ENCODE measurements around the gene GANC. TPM values are rescaled to one million over a fixed set of nuclear protein-coding genes. Genes with fewer than 3 reads are reported as not detected.

Gene GANC
- total and polyA plus RNA-seq, 2 experiments from 2014 or later = 7.4 to 12.6 TPM

DNA sequence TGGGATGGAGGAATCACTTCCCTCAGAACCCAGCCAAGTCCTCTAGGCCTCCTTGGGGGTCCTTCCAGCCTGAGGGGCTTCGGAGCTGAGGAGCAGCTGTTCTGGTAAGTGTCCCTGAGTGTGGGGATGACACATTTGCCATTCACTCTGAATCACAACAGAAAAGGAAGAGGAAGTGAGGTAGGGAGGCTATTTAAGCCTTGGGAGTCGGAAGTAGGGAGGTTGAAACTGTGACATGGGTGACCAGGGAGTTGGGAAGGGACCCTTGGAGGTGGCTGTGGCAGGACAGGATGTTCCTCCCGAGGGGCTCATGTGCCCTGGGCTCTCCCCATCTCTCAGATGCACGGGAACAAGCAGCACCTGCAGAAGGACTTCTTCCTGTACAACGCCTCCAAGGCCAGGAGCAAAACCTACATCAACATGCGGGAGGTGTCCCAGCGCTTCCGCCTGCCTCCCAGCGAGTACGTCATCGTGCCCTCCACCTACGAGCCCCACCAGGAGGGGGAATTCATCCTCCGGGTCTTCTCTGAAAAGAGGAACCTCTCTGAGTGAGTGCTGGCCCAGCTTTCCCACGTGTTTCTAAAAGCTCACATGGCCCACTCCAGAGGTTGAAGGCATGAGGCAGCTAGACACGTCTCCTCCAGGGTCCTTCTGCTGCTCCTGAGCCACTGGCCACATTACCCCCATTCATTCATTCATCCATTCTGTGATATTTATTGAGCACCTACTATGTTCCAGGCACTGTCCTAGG is 129.6 kb downstream of the GANC start:
- no peaks in the 10 kb centered on the region; the same call in 1 of the 3 replicates for H3K9me3 Mint-ChIP-seq
- H3K9me2 ChIP-seq (ENCODE audit: insufficient read depth) = no peaks in the 10 kb centered on the region
- DNase-seq (ENCODE audit: low spot score) (no peak), ATAC-seq (no peak)
- H3K4me2 ChIP-seq = no peak overlapping the region
- TF ChIP-seq, protein P1, sequence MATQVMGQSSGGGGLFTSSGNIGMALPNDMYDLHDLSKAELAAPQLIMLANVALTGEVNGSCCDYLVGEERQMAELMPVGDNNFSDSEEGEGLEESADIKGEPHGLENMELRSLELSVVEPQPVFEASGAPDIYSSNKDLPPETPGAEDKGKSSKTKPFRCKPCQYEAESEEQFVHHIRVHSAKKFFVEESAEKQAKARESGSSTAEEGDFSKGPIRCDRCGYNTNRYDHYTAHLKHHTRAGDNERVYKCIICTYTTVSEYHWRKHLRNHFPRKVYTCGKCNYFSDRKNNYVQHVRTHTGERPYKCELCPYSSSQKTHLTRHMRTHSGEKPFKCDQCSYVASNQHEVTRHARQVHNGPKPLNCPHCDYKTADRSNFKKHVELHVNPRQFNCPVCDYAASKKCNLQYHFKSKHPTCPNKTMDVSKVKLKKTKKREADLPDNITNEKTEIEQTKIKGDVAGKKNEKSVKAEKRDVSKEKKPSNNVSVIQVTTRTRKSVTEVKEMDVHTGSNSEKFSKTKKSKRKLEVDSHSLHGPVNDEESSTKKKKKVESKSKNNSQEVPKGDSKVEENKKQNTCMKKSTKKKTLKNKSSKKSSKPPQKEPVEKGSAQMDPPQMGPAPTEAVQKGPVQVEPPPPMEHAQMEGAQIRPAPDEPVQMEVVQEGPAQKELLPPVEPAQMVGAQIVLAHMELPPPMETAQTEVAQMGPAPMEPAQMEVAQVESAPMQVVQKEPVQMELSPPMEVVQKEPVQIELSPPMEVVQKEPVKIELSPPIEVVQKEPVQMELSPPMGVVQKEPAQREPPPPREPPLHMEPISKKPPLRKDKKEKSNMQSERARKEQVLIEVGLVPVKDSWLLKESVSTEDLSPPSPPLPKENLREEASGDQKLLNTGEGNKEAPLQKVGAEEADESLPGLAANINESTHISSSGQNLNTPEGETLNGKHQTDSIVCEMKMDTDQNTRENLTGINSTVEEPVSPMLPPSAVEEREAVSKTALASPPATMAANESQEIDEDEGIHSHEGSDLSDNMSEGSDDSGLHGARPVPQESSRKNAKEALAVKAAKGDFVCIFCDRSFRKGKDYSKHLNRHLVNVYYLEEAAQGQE (IDR thresholded peaks at IDR 0.05; ENCODE audit: unreplicated experiment) = no peak
- TF ChIP-seq, protein P2, sequence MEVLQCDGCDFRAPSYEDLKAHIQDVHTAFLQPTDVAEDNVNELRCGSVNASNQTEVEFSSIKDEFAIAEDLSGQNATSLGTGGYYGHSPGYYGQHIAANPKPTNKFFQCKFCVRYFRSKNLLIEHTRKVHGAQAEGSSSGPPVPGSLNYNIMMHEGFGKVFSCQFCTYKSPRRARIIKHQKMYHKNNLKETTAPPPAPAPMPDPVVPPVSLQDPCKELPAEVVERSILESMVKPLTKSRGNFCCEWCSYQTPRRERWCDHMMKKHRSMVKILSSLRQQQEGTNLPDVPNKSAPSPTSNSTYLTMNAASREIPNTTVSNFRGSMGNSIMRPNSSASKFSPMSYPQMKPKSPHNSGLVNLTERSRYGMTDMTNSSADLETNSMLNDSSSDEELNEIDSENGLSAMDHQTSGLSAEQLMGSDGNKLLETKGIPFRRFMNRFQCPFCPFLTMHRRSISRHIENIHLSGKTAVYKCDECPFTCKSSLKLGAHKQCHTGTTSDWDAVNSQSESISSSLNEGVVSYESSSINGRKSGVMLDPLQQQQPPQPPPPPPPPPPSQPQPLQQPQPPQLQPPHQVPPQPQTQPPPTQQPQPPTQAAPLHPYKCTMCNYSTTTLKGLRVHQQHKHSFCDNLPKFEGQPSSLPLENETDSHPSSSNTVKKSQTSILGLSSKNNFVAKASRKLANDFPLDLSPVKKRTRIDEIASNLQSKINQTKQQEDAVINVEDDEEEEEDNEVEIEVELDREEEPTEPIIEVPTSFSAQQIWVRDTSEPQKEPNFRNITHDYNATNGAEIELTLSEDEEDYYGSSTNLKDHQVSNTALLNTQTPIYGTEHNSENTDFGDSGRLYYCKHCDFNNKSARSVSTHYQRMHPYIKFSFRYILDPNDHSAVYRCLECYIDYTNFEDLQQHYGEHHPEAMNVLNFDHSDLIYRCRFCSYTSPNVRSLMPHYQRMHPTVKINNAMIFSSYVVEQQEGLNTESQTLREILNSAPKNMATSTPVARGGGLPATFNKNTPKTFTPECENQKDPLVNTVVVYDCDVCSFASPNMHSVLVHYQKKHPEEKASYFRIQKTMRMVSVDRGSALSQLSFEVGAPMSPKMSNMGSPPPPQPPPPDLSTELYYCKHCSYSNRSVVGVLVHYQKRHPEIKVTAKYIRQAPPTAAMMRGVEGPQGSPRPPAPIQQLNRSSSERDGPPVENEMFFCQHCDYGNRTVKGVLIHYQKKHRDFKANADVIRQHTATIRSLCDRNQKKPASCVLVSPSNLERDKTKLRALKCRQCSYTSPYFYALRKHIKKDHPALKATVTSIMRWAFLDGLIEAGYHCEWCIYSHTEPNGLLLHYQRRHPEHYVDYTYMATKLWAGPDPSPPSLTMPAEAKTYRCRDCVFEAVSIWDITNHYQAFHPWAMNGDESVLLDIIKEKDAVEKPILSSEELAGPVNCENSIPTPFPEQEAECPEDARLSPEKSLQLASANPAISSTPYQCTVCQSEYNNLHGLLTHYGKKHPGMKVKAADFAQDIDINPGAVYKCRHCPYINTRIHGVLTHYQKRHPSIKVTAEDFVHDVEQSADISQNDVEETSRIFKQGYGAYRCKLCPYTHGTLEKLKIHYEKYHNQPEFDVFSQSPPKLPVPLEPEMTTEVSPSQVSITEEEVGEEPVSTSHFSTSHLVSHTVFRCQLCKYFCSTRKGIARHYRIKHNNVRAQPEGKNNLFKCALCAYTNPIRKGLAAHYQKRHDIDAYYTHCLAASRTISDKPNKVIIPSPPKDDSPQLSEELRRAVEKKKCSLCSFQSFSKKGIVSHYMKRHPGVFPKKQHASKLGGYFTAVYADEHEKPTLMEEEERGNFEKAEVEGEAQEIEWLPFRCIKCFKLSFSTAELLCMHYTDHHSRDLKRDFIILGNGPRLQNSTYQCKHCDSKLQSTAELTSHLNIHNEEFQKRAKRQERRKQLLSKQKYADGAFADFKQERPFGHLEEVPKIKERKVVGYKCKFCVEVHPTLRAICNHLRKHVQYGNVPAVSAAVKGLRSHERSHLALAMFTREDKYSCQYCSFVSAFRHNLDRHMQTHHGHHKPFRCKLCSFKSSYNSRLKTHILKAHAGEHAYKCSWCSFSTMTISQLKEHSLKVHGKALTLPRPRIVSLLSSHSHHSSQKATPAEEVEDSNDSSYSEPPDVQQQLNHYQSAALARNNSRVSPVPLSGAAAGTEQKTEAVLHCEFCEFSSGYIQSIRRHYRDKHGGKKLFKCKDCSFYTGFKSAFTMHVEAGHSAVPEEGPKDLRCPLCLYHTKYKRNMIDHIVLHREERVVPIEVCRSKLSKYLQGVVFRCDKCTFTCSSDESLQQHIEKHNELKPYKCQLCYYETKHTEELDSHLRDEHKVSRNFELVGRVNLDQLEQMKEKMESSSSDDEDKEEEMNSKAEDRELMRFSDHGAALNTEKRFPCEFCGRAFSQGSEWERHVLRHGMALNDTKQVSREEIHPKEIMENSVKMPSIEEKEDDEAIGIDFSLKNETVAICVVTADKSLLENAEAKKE (CRISPR knock-in tag; IDR thresholded peaks at IDR 0.05) = no peak
- TF ChIP-seq NANOG (IDR thresholded peaks at IDR 0.05; ENCODE audit: borderline replicate concordance) (no peak), STAT1 (IDR thresholded peaks at IDR 0.05; ENCODE audit: unreplicated experiment) (no peak), ZNF114 (CRISPR knock-in tag; IDR thresholded peaks at IDR 0.05) (no peak), EZH2 (IDR thresholded peaks at IDR 0.05; ENCODE audit: low read depth, unreplicated experiment) (no peak), ZNF331 (CRISPR knock-in tag; IDR thresholded peaks at IDR 0.05; ENCODE audit: low read depth) (no peak), POLR2AphosphoS5 (IDR thresholded peaks at IDR 0.05; ENCODE audit: low read depth) (no peak), CREB1 (CRISPR knock-in tag; IDR thresholded peaks at IDR 0.05; ENCODE audit: low read depth) (no peak), JUNB (IDR thresholded peaks at IDR 0.05; ENCODE audit: unreplicated experiment) (no peak), EZH2phosphoT487 (IDR thresholded peaks at IDR 0.05; ENCODE audit: unreplicated experiment) (no peak)
- TF ChIP-seq, protein P3, sequence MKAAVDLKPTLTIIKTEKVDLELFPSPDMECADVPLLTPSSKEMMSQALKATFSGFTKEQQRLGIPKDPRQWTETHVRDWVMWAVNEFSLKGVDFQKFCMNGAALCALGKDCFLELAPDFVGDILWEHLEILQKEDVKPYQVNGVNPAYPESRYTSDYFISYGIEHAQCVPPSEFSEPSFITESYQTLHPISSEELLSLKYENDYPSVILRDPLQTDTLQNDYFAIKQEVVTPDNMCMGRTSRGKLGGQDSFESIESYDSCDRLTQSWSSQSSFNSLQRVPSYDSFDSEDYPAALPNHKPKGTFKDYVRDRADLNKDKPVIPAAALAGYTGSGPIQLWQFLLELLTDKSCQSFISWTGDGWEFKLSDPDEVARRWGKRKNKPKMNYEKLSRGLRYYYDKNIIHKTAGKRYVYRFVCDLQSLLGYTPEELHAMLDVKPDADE (IDR thresholded peaks at IDR 0.05) = no peak
- TF ChIP-seq, protein P4, sequence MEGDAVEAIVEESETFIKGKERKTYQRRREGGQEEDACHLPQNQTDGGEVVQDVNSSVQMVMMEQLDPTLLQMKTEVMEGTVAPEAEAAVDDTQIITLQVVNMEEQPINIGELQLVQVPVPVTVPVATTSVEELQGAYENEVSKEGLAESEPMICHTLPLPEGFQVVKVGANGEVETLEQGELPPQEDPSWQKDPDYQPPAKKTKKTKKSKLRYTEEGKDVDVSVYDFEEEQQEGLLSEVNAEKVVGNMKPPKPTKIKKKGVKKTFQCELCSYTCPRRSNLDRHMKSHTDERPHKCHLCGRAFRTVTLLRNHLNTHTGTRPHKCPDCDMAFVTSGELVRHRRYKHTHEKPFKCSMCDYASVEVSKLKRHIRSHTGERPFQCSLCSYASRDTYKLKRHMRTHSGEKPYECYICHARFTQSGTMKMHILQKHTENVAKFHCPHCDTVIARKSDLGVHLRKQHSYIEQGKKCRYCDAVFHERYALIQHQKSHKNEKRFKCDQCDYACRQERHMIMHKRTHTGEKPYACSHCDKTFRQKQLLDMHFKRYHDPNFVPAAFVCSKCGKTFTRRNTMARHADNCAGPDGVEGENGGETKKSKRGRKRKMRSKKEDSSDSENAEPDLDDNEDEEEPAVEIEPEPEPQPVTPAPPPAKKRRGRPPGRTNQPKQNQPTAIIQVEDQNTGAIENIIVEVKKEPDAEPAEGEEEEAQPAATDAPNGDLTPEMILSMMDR (conservative IDR thresholded peaks at IDR 0.05; ENCODE audit: low read depth in 2 of 2) = no peak
- H3K4me3 Mint-ChIP-seq = no peak overlapping the region
- no peaks in the 10 kb centered on the region for H3K79me2 ChIP-seq (replicated peaks; ENCODE audit: insufficient read depth)
- H3K4me3 ChIP-seq = no peak overlapping the region
- no peaks in the 10 kb centered on the region; the same call in 2 of the 3 replicates for H3K36me3 Mint-ChIP-seq (ENCODE audit: low read depth)
- H3K4me1 ChIP-seq (ENCODE audit: insufficient read depth) = no peaks in the 10 kb centered on the region
- H3F3A ChIP-seq (replicated peaks; ENCODE audit: low read depth) = no peaks in the 10 kb centered on the region
- no peak overlapping the region for H3K27ac ChIP-seq (ENCODE audit: low read depth)
- no peaks in the 10 kb centered on the region for H3K36me3 ChIP-seq (ENCODE audit: insufficient read depth)
- no peaks in the 10 kb centered on the region for H4K20me1 ChIP-seq (replicated peaks; ENCODE audit: insufficient read depth)
- H3K27ac Mint-ChIP-seq = no peak overlapping the region
- H3K27me3 ChIP-seq (ENCODE audit: insufficient read depth) = no peaks in the 10 kb centered on the region
- no peak overlapping the region for H2AFZ ChIP-seq
- H3K4me1 Mint-ChIP-seq = no peaks in the 10 kb centered on the region; the same call in 2 of the 3 replicates
- H3K27me3 Mint-ChIP-seq (ENCODE audit: insufficient read depth, low read depth, poor library complexity) = peaks cover 3% of the 10 kb centered on the region

Measured in GM23338 (cell line).